ENCODE results near the gene SGCD. TPM values are rescaled to one million over a fixed set of nuclear protein-coding genes. Genes with fewer than 3 reads are reported as not detected.

Gene SGCD
- total and polyA plus RNA-seq, 2 of the 4 experiments (the other 2 are of a cell fraction) = 5.8 to 10.6 TPM

GRCh38 chr5:156764176-156764971 lies 437.4 kb downstream of the SGCD start:
- Histone ChIP-seq H3K27ac (ENCODE audit: insufficient read depth, low read length) (no peak overlapping the region), H3K56ac (ENCODE audit: extremely low read depth, insufficient read depth, low read length) (no peak overlapping the region), H3K27me3 (ENCODE audit: control insufficient read depth, insufficient read depth, low read length) (no peaks in the 10 kb centered on the region), H3K4me3 (ENCODE audit: insufficient read depth, low read depth, low read length) (no peak overlapping the region), H3K36me3 (ENCODE audit: control insufficient read depth, insufficient read depth, low read length) (peaks cover 5% of the 10 kb centered on the region; the same call in 1 of the 2 replicates), H3K14ac (replicated peaks; ENCODE audit: low read depth, low read length) (no peak overlapping the region), H3K9ac (ENCODE audit: low read depth, low read length) (no peak overlapping the region), H2BK15ac (ENCODE audit: low read depth, low read length) (no peak overlapping the region), H2BK20ac (ENCODE audit: low read depth, low read length) (no peak overlapping the region), H3K4me1 (ENCODE audit: control insufficient read depth, insufficient read depth, low read length) (no peaks in the 10 kb centered on the region), H4K20me1 (ENCODE audit: insufficient read depth, low read length) (no peaks in the 10 kb centered on the region), H3K18ac (ENCODE audit: low read depth, low read length) (no peak overlapping the region), H3K23ac (ENCODE audit: low read depth, low read length) (no peak overlapping the region), H2BK120ac (ENCODE audit: low read depth, low read length) (no peak overlapping the region), H4K8ac (ENCODE audit: low read depth in 2 of 2, low read length in 2 of 2) (no peak overlapping the region), H2AFZ (replicated peaks; ENCODE audit: low read length, poor library complexity) (no peak overlapping the region), H4K91ac (ENCODE audit: insufficient read depth, low read depth, low read length) (no peak overlapping the region), H3K4me2 (ENCODE audit: low read depth, low read length) (no peak overlapping the region), H2BK5ac (ENCODE audit: low read depth, low read length, poor library complexity, severe bottlenecking) (no peak overlapping the region), H3K9me3 (ENCODE audit: control insufficient read depth, insufficient read depth, low read length) (no peaks in the 10 kb centered on the region), H2AK9ac (replicated peaks; ENCODE audit: low read depth, low read length, poor library complexity) (no peak overlapping the region), H4K5ac (ENCODE audit: low read depth, low read length) (no peak overlapping the region), H3K79me1 (ENCODE audit: low read depth in 1 of 2, low read length in 2 of 2) (no peaks in the 10 kb centered on the region), H2AK5ac (ENCODE audit: low read depth, low read length) (no peak overlapping the region), H3K4ac (ENCODE audit: low read depth, low read length) (no peak overlapping the region), H3K9me1 (ENCODE audit: insufficient read depth, low read length) (no peaks in the 10 kb centered on the region)
- dilution Hi-C loops (cut with HindIII; ENCODE audit: low sequenced_read_pairs, unreplicated experiment) = no loop called here
- TF ChIP-seq CHD1 (IDR thresholded peaks at IDR 0.05; ENCODE audit: low read depth, low read length) (no peak), MAZ (IDR thresholded peaks at IDR 0.05; ENCODE audit: borderline replicate concordance, low read depth, low read length) (no peak), POLR2A (IDR thresholded peaks at IDR 0.05; ENCODE audit: low read depth, low read length) (no peak), MXI1 (IDR thresholded peaks at IDR 0.05; ENCODE audit: borderline replicate concordance, low read depth, low read length) (no peak), FOS (IDR thresholded peaks at IDR 0.05; ENCODE audit: low read depth, low read length) (no peak), MAFK (IDR thresholded peaks at IDR 0.05; ENCODE audit: low read depth, low read length) (no peak), ELK1 (IDR thresholded peaks at IDR 0.05; ENCODE audit: borderline replicate concordance, low read depth, low read length) (no peak), BHLHE40 (IDR thresholded peaks at IDR 0.05; ENCODE audit: low read depth, low read length) (no peak), USF2 (IDR thresholded peaks at IDR 0.05; ENCODE audit: low read depth, low read length) (no peak), RCOR1 (IDR thresholded peaks at IDR 0.05; ENCODE audit: insufficient replicate concordance, low read length) (no peak), RAD21 (IDR thresholded peaks at IDR 0.05; ENCODE audit: low read length) (no peak)
- TF ChIP-seq, protein P1, sequence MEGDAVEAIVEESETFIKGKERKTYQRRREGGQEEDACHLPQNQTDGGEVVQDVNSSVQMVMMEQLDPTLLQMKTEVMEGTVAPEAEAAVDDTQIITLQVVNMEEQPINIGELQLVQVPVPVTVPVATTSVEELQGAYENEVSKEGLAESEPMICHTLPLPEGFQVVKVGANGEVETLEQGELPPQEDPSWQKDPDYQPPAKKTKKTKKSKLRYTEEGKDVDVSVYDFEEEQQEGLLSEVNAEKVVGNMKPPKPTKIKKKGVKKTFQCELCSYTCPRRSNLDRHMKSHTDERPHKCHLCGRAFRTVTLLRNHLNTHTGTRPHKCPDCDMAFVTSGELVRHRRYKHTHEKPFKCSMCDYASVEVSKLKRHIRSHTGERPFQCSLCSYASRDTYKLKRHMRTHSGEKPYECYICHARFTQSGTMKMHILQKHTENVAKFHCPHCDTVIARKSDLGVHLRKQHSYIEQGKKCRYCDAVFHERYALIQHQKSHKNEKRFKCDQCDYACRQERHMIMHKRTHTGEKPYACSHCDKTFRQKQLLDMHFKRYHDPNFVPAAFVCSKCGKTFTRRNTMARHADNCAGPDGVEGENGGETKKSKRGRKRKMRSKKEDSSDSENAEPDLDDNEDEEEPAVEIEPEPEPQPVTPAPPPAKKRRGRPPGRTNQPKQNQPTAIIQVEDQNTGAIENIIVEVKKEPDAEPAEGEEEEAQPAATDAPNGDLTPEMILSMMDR (conservative IDR thresholded peaks at IDR 0.05; ENCODE audit: low read depth, low read length) = no peak
- BruUV-seq (replicated peaks) = no TSS peak
- WGBS, 2 experiments (ENCODE audit: extremely low coverage in 2 of 2, insufficient read length in 1 of 2) = no CpG with 5 or more reads among the region's 6 CpGs
- POLR2A ChIA-PET (ENCODE audit: unreplicated experiment) = no interaction called here
- ATAC-seq (ENCODE audit: low read depth) (no peak), DNase-seq (no peak)
- CTCF ChIA-PET = no interaction called here
- intact Hi-C loops (cut with micrococcal nuclease) = no loop called here
- in situ Hi-C loops (cut with MboI; ENCODE audit: low sequenced_read_pairs) = no loop called here

All from IMR-90 (cell line).